Esophagus muscularis mucosa (tissue), 4 donors: ENCODE results near the gene ZNF215.

Experiments used
- EP300 ChIP-seq: sonication (generic); formaldehyde crosslinking; IDR thresholded peaks from one replicate; pipeline ENCODE4 v1.6.1; 2017; ENCODE audit warnings: antibody characterized with exemption
- POLR2A ChIP-seq: fragments of 450-650 bp; IDR thresholded peaks from one replicate; pipeline ENCODE4 v1.6.1; 2017; ENCODE audit warnings: antibody characterized with exemption, moderate library complexity, mild to moderate bottlenecking, low read depth
- POLR2AphosphoS5 ChIP-seq, 2 donors: sonication (generic); formaldehyde crosslinking; IDR thresholded peaks; one replicate each; pipeline ENCODE4 v1.6.1; 2017; ENCODE audit warnings: antibody characterized with exemption in 2 of 2
- TF ChIP-seq, protein P1 (sequence below), 3 experiments: fragments of 200-600 bp in 2 of 3; fragments of 450-650 bp in 1 of 3; sonication (generic) in 2 of 3; IDR thresholded peaks; one replicate each; pipeline ENCODE4 v1.5.1; 2017 to 2019; ENCODE audit warnings: antibody characterized with exemption in 3 of 3, mild to moderate bottlenecking in 2 of 3, moderate library complexity in 1 of 3

DNA sequence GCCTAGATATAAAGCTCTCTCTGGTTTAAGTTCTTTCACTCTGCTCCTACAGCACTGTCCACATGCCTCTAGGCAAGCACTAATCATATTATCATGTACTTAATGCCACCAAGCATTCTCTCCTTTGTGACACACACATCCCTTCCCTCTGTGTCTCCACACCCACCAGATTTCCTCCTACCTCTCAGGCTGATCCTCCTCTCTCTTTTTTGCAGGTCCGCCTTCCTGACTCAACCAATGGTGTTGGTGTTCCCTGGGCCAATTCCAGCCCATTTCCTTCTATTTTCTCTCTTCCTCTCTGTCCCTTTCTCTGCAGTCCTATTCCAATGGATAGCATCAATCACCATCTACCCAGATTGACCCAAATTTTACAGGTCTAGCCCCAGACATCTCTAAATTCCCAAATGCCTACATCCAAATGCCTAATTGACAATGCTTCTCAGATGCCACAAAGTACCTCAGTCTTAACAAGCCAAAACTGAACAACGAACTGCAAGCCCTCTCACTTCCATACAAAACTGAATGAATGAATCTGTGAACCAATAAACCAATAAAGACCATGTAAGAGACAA is 504 bp upstream of the ZNF215 start:
- TF ChIP-seq, protein P1, sequence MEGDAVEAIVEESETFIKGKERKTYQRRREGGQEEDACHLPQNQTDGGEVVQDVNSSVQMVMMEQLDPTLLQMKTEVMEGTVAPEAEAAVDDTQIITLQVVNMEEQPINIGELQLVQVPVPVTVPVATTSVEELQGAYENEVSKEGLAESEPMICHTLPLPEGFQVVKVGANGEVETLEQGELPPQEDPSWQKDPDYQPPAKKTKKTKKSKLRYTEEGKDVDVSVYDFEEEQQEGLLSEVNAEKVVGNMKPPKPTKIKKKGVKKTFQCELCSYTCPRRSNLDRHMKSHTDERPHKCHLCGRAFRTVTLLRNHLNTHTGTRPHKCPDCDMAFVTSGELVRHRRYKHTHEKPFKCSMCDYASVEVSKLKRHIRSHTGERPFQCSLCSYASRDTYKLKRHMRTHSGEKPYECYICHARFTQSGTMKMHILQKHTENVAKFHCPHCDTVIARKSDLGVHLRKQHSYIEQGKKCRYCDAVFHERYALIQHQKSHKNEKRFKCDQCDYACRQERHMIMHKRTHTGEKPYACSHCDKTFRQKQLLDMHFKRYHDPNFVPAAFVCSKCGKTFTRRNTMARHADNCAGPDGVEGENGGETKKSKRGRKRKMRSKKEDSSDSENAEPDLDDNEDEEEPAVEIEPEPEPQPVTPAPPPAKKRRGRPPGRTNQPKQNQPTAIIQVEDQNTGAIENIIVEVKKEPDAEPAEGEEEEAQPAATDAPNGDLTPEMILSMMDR (IDR thresholded peaks at IDR 0.05) = no peak
- TF ChIP-seq EP300 = no peak
- no peak for TF ChIP-seq POLR2A
- TF ChIP-seq POLR2AphosphoS5 (IDR thresholded peaks at IDR 0.05) = no peak
